Lower leg skin (tissue), 4 donors: ENCODE measurements around the gene NUBP1. TPM values are rescaled to one million over a fixed set of nuclear protein-coding genes. Genes with fewer than 3 reads are reported as not detected.
"Not testable (repeated sequence)": the region's sequence is repeated elsewhere in the genome, so short reads cannot be mapped to it uniquely, and the experiment has no call there.

Experiments
- DNase-seq, 2 donors: peaks; one replicate each; pipeline ENCODE4 v3.0.0-alpha.2; 2019; ENCODE audit warnings: low spot score in 2 of 2
- H3K4me3 ChIP-seq: fragments of 200-600 bp; sonication (generic); 2 replicates; pipeline ENCODE4 v1.5.1; 2017; ENCODE audit warnings: mild to moderate bottlenecking, low read depth; ENCODE audit not compliant: poor library complexity, severe bottlenecking
- CTCF ChIP-seq, 3 donors: fragments of 450-650 bp; IDR thresholded peaks; one replicate each; pipeline ENCODE4 v1.5.1; 2016; ENCODE audit warnings: antibody characterized with exemption in 3 of 3, mild to moderate bottlenecking in 3 of 3, moderate library complexity in 2 of 3
- POLR2A ChIP-seq, 2 donors: fragments of 450-650 bp; IDR thresholded peaks; one replicate each; pipeline ENCODE4 v1.6.1; 2016 to 2017; ENCODE audit warnings: antibody characterized with exemption in 2 of 2, mild to moderate bottlenecking in 1 of 2, moderate library complexity in 1 of 2
- WGBS, 2 donors: methylation state at CpG; one replicate each; pipeline ENCODE4 v1.1.5; 2018; 5-methylcytosine and 5-hydroxymethylcytosine counted together
- intact Hi-C: fragments of 100-400 bp; cut with DNase I; formaldehyde crosslinking; loops from one replicate; pipeline ENCODE4 v1.15.0; 2023; ENCODE audit warnings: low total_unique reads
- total RNA-seq, 4 donors: library from RNA; depleted of rRNA; stranded (reverse); fragments of >200 nt; gene quantifications; one replicate each; pipeline ENCODE4 v1.1.0, GENCODE V29; 2016

Gene NUBP1
- total RNA-seq, 4 donors from 2014 or later, result 16.3 to 26.7 (median 25.1) TPM

GRCh38 chr16:10777356-10777755 lies 33.7 kb downstream of the NUBP1 start:
- intact Hi-C loops, result no loop called here
- 87 to 91% methylated on average over 12 of the region's 12 CpGs for WGBS, 2 donors
- TF ChIP-seq POLR2A (IDR thresholded peaks at IDR 0.05) (no peak), CTCF (IDR thresholded peaks at IDR 0.05) (no peak)
- no peak for DNase-seq
- no peak overlapping the region for H3K4me3 ChIP-seq

- intact Hi-C loops, H3K4me3 ChIP-seq, DNase-seq: not testable (repeated sequence)
- WGBS, 2 donors, result 91 to 92% methylated on average over 6 of the region's 6 CpGs
These were observed 36.3 kb downstream of the NUBP1 start for GRCh38 chr16:10779908-10780307.

- 84 to 94% methylated on average over 4 of the region's 4 CpGs for WGBS, 2 donors
- no peak for DNase-seq
- TF ChIP-seq POLR2A (IDR thresholded peaks at IDR 0.05) (no peak), CTCF (IDR thresholded peaks at IDR 0.05) (no peak)
- no peak overlapping the region for H3K4me3 ChIP-seq
- intact Hi-C loops, result no loop called here
These were observed 37.0 kb downstream of the NUBP1 start for GRCh38 chr16:10780628-10781027.

GRCh38 chr16:10782628-10783027 lies 39.0 kb downstream of the NUBP1 start:
- WGBS, 2 donors, result 44 to 66% methylated on average over 2 of the region's 2 CpGs
- H3K4me3 ChIP-seq, result no peak overlapping the region
- TF ChIP-seq POLR2A (IDR thresholded peaks at IDR 0.05), result no peak
- TF ChIP-seq CTCF (IDR thresholded peaks at IDR 0.05), result no peak
- intact Hi-C loops, result no loop called here
- DNase-seq, result no peak

GRCh38 chr16:10787304-10787703 lies 43.7 kb downstream of the NUBP1 start:
- DNase-seq, result no peak
- TF ChIP-seq CTCF (IDR thresholded peaks at IDR 0.05) (no peak), POLR2A (IDR thresholded peaks at IDR 0.05) (no peak)
- intact Hi-C loops, result no loop called here
- no peak overlapping the region for H3K4me3 ChIP-seq
- WGBS, 2 donors, result 83 to 89% methylated on average over 5 of the region's 5 CpGs

GRCh38 chr16:10788630-10789029 lies 45.0 kb downstream of the NUBP1 start:
- intact Hi-C loops, H3K4me3 ChIP-seq, DNase-seq: not testable (repeated sequence)
- WGBS, 2 donors, result 61 to 70% methylated on average over 4 of the region's 4 CpGs

- intact Hi-C loops, result no loop called here
- no peak for DNase-seq
- 75 to 76% methylated on average over 4 of the region's 4 CpGs for WGBS, 2 donors
- no peak overlapping the region for H3K4me3 ChIP-seq
- TF ChIP-seq CTCF (IDR thresholded peaks at IDR 0.05) (no peak), POLR2A (IDR thresholded peaks at IDR 0.05) (no peak)
These were observed 47.4 kb downstream of the NUBP1 start for GRCh38 chr16:10791048-10791447.
